Colonic mucosa (tissue), 4 donors: Measurements from ENCODE around the gene KLHDC9. TPM values are rescaled to one million over a fixed set of nuclear protein-coding genes. Genes with fewer than 3 reads are reported as not detected.
A peak's percentile ranks its signal among the peaks of the same experiment; 100 is the strongest.

Experiments
- DNase-seq: peaks from one replicate; pipeline ENCODE4 v3.0.0-alpha.2; 2020
- H3K27ac ChIP-seq: fragments of 200-600 bp; one replicate; pipeline ENCODE4 v1.8.0; 2021
- H3K27me3 ChIP-seq: fragments of 200-600 bp; one replicate; pipeline ENCODE4 v1.8.0; 2021
- H3K36me3 ChIP-seq: fragments of 200-600 bp; one replicate; pipeline ENCODE4 v1.8.0; 2021
- H3K4me1 ChIP-seq: fragments of 200-600 bp; one replicate; pipeline ENCODE4 v1.8.0; 2021; ENCODE audit warnings: mild to moderate bottlenecking
- H3K4me3 ChIP-seq: fragments of 200-600 bp; one replicate; pipeline ENCODE4 v1.8.0; 2021
- H3K9ac ChIP-seq, 2 donors: one replicate each; pipeline ENCODE4 v1.7.0; 2013; ENCODE audit warnings: control low read depth in 2 of 2, low read depth in 2 of 2, low read length in 2 of 2
- H3K9me3 ChIP-seq: fragments of 200-600 bp; one replicate; pipeline ENCODE4 v1.8.0; 2021
- CTCF ChIP-seq: fragments of 200-600 bp; IDR thresholded peaks from one replicate; pipeline ENCODE4 v1.8.0; 2022; ENCODE audit warnings: antibody characterized with exemption, mild to moderate bottlenecking
- intact Hi-C: fragments of 100-400 bp; cut with DNase I; formaldehyde crosslinking; loops from one replicate; pipeline ENCODE4 v1.14.1; 2022
- total RNA-seq, 2 donors: library from RNA; stranded (reverse); fragmentation: NEBNext Ultra II Directional in 1 of 2; extraction: Animal tissue kit (Norgen Biotek cat#: 25700) in 1 of 2; gene quantifications; one replicate each; pipeline ENCODE4 v1.2.1, GENCODE V29; 2021
- donor health status: healthy.
- donor health status: DM: no; HTN: no; CAD: no.
- donor health status: DM: no; HTN: no; CAD: no.

KLHDC9 gene
- total RNA-seq, 2 donors from 2014 or later = 7.1 to 10.1 TPM

GRCh38 chr1:161133220-161133740 lies 35.1 kb downstream of the KLHDC9 start:
- peak overlapping the region; percentile 50 for H3K4me3 ChIP-seq
- no peaks in the 10 kb centered on the region for H3K9me3 ChIP-seq
- H3K9ac ChIP-seq = peak overlapping the region; percentile 95 to 96
- H3K4me1 ChIP-seq = peaks cover 8% of the 10 kb centered on the region
- H3K27me3 ChIP-seq = no peaks in the 10 kb centered on the region
- intact Hi-C loops = no loop called here
- peak overlapping the region; percentile 96 for H3K27ac ChIP-seq
- H3K36me3 ChIP-seq = no peaks in the 10 kb centered on the region
- no peak for DNase-seq
- no peak for TF ChIP-seq CTCF

DNA sequence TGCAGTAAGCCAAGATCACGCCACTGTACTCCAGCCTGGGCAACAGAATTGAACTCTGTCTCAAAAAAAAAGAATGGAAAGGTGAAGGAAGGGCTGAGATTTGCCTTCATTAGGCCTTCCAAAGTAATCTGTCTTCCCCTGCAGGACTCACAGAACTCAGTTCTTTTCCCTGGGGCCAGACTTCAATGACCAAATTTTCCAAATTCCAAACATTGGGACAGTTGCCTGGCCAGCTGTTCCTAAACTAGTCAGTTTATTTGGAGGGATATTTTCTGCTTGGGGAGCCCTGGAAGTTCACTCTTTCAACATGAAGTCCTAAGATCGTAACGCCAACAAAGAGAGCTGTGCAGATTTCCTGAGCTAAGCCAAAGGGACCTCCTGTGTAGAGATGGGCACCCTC lies 39.7 kb downstream of the KLHDC9 start:
- Histone ChIP-seq H3K36me3 (no peaks in the 10 kb centered on the region), H3K4me3 (no peak overlapping the region), H3K9ac (no peak overlapping the region), H3K27me3 (no peaks in the 10 kb centered on the region), H3K9me3 (no peaks in the 10 kb centered on the region), H3K4me1 (peaks cover 8% of the 10 kb centered on the region), H3K27ac (no peak overlapping the region)
- DNase-seq = no peak
- TF ChIP-seq CTCF = no peak
- intact Hi-C loops = no loop called here

- intact Hi-C loops = no loop called here
- Histone ChIP-seq H3K4me3 (no peak overlapping the region), H3K9ac (no peak overlapping the region), H3K9me3 (no peaks in the 10 kb centered on the region), H3K27me3 (no peaks in the 10 kb centered on the region), H3K4me1 (peaks cover 8% of the 10 kb centered on the region), H3K36me3 (no peaks in the 10 kb centered on the region), H3K27ac (no peak overlapping the region)
- no peak for DNase-seq
- TF ChIP-seq CTCF = no peak
Measured at GRCh38 chr1:161138431-161138830, 40.3 kb downstream of the KLHDC9 start.

GRCh38 chr1:161139766-161140165 lies 41.6 kb downstream of the KLHDC9 start:
- DNase-seq = peak; percentile 51
- H3K27me3 ChIP-seq = no peaks in the 10 kb centered on the region
- H3K9ac ChIP-seq = no peak overlapping the region
- no peak overlapping the region for H3K4me3 ChIP-seq
- intact Hi-C loops = no loop called here
- no peaks in the 10 kb centered on the region for H3K4me1 ChIP-seq
- no peaks in the 10 kb centered on the region for H3K9me3 ChIP-seq
- H3K27ac ChIP-seq = no peak overlapping the region
- TF ChIP-seq CTCF = peak; percentile 30
- no peaks in the 10 kb centered on the region for H3K36me3 ChIP-seq

- no peaks in the 10 kb centered on the region for H3K36me3 ChIP-seq
- no peaks in the 10 kb centered on the region for H3K27me3 ChIP-seq
- no peak for DNase-seq
- no peaks in the 10 kb centered on the region for H3K9me3 ChIP-seq
- no peak overlapping the region for H3K27ac ChIP-seq
- TF ChIP-seq CTCF = no peak
- H3K9ac ChIP-seq = no peak overlapping the region
- intact Hi-C loops = no loop called here
- H3K4me3 ChIP-seq = no peak overlapping the region
- H3K4me1 ChIP-seq = no peaks in the 10 kb centered on the region
Measured at GRCh38 chr1:161140755-161141400, 42.7 kb downstream of the KLHDC9 start.
